H1 (cell line): ENCODE data around the gene CBLN1. TPM values are rescaled to one million over a fixed set of nuclear protein-coding genes. Genes with fewer than 3 reads are reported as not detected.

Experiments
- CTBP2 ChIP-seq: IDR thresholded peaks from 2 replicates; pipeline ENCODE4 v1.7.0; 2011; ENCODE audit warnings: borderline replicate concordance, mild to moderate bottlenecking, moderate library complexity, mixed read lengths, low read length; ENCODE audit not compliant: insufficient read depth, insufficient read length
- EZH2 ChIP-seq: fragments of 200-600 bp; sonication (generic); IDR thresholded peaks from 2 replicates; pipeline ENCODE4 v1.7.1; 2012; ENCODE audit warnings: low read depth, mild to moderate bottlenecking, moderate library complexity, low read length, inconsistent platforms; ENCODE audit not compliant: severe bottlenecking
- RNF2 ChIP-seq: fragments of 200-900, 300-1000 bp; sonication (generic); IDR thresholded peaks from 2 replicates; pipeline ENCODE4 v1.7.1; 2016; ENCODE audit warnings: borderline replicate concordance, low read depth, mild to moderate bottlenecking, antibody characterized with exemption, low read length; ENCODE audit not compliant: poor library complexity, severe bottlenecking; ENCODE audit errors: missing control alignments
- SIN3A ChIP-seq, 2 experiments: IDR thresholded peaks in 1 of 2; conservative IDR thresholded peaks in 1 of 2; 2 replicates each; pipeline ENCODE4 v1.6.1; 2011 to 2012; ENCODE audit warnings: low read length in 2 of 2, improper control_type of control experiment in 1 of 2, low read depth in 1 of 2, mild to moderate bottlenecking in 1 of 2
- polyA plus RNA-seq, 7 experiments: library from polyadenylated mRNA; depleted of rRNA in 3 of 7; stranded (reverse) in 5 of 7; unstranded in 2 of 7; fragments of >200 nt in 5 of 7; fragments of 200-250 nt in 2 of 7; gene quantifications; 1 replicate in 5 of 7; 2 replicates in 1 of 7; 4 replicates in 1 of 7; pipeline versions ENCODE4 v1.2.1 to v1.2.3, GENCODE V29; 2011 to 2013; ENCODE audit warnings: missing spikeins in 2 of 7, mixed read lengths in 2 of 7
- total RNA-seq: library from RNA; stranded (reverse); fragmentation: NEBNext Ultra II Directional; extraction: Animal tissue kit (Norgen Biotek cat#: 25700); gene quantifications from 2 replicates; pipeline ENCODE4 v1.2.1, GENCODE V29; 2021
- TF ChIP-seq, protein P1 (sequence below): fragments of 300-600 bp; sonication (generic); IDR thresholded peaks from 2 replicates; pipeline ENCODE4 v1.7.1; 2012; ENCODE audit warnings: low read length, moderate library complexity, mild to moderate bottlenecking, inconsistent platforms; ENCODE audit not compliant: insufficient replicate concordance
- TF ChIP-seq, protein P2 (sequence below): IDR thresholded peaks from 2 replicates; pipeline ENCODE4 v1.6.1; 2011; ENCODE audit warnings: low read depth, mild to moderate bottlenecking, low read length; ENCODE audit not compliant: insufficient read depth

Gene CBLN1
- total and polyA plus RNA-seq, 2 of the 8 experiments (the other 6 are each of a cell fraction or from before 2014, with no cell fraction given) = 0.97 to 7.1 TPM

DNA sequence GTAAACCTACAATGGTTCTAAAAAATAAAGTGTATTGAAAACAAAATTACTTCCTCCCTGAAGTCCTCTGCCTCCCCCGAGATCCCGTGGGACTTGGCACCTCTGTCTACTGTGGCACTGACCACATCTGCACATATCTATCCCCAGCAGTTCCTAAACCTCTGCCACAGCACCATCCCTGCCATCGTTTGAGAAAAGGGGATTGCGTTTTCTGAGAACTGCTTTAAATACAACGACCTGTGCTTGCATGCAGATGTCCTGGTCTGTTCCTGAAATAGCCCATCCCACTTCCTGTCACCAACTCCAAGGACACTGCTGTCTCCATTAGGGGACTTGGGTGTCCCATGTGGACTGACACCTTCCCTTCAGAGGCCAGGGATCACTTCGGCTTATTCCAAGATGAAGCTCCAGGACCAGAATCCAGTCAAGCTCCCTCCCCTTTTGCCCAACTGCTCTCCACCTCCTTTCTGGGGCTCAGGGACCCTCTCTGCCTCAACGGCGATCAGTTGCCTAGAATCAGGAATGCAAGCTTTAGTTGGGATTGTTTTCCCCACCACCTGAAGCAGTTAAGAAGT, 20.6 kb downstream of the CBLN1 start (continued):
- TF ChIP-seq, protein P1, sequence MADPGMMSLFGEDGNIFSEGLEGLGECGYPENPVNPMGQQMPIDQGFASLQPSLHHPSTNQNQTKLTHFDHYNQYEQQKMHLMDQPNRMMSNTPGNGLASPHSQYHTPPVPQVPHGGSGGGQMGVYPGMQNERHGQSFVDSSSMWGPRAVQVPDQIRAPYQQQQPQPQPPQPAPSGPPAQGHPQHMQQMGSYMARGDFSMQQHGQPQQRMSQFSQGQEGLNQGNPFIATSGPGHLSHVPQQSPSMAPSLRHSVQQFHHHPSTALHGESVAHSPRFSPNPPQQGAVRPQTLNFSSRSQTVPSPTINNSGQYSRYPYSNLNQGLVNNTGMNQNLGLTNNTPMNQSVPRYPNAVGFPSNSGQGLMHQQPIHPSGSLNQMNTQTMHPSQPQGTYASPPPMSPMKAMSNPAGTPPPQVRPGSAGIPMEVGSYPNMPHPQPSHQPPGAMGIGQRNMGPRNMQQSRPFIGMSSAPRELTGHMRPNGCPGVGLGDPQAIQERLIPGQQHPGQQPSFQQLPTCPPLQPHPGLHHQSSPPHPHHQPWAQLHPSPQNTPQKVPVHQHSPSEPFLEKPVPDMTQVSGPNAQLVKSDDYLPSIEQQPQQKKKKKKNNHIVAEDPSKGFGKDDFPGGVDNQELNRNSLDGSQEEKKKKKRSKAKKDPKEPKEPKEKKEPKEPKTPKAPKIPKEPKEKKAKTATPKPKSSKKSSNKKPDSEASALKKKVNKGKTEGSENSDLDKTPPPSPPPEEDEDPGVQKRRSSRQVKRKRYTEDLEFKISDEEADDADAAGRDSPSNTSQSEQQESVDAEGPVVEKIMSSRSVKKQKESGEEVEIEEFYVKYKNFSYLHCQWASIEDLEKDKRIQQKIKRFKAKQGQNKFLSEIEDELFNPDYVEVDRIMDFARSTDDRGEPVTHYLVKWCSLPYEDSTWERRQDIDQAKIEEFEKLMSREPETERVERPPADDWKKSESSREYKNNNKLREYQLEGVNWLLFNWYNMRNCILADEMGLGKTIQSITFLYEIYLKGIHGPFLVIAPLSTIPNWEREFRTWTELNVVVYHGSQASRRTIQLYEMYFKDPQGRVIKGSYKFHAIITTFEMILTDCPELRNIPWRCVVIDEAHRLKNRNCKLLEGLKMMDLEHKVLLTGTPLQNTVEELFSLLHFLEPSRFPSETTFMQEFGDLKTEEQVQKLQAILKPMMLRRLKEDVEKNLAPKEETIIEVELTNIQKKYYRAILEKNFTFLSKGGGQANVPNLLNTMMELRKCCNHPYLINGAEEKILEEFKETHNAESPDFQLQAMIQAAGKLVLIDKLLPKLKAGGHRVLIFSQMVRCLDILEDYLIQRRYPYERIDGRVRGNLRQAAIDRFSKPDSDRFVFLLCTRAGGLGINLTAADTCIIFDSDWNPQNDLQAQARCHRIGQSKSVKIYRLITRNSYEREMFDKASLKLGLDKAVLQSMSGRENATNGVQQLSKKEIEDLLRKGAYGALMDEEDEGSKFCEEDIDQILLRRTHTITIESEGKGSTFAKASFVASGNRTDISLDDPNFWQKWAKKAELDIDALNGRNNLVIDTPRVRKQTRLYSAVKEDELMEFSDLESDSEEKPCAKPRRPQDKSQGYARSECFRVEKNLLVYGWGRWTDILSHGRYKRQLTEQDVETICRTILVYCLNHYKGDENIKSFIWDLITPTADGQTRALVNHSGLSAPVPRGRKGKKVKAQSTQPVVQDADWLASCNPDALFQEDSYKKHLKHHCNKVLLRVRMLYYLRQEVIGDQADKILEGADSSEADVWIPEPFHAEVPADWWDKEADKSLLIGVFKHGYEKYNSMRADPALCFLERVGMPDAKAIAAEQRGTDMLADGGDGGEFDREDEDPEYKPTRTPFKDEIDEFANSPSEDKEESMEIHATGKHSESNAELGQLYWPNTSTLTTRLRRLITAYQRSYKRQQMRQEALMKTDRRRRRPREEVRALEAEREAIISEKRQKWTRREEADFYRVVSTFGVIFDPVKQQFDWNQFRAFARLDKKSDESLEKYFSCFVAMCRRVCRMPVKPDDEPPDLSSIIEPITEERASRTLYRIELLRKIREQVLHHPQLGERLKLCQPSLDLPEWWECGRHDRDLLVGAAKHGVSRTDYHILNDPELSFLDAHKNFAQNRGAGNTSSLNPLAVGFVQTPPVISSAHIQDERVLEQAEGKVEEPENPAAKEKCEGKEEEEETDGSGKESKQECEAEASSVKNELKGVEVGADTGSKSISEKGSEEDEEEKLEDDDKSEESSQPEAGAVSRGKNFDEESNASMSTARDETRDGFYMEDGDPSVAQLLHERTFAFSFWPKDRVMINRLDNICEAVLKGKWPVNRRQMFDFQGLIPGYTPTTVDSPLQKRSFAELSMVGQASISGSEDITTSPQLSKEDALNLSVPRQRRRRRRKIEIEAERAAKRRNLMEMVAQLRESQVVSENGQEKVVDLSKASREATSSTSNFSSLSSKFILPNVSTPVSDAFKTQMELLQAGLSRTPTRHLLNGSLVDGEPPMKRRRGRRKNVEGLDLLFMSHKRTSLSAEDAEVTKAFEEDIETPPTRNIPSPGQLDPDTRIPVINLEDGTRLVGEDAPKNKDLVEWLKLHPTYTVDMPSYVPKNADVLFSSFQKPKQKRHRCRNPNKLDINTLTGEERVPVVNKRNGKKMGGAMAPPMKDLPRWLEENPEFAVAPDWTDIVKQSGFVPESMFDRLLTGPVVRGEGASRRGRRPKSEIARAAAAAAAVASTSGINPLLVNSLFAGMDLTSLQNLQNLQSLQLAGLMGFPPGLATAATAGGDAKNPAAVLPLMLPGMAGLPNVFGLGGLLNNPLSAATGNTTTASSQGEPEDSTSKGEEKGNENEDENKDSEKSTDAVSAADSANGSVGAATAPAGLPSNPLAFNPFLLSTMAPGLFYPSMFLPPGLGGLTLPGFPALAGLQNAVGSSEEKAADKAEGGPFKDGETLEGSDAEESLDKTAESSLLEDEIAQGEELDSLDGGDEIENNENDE = no peak
- TF ChIP-seq, protein P2, sequence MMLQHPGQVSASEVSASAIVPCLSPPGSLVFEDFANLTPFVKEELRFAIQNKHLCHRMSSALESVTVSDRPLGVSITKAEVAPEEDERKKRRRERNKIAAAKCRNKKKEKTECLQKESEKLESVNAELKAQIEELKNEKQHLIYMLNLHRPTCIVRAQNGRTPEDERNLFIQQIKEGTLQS = no peak
- TF ChIP-seq CTBP2 (no peak), RNF2 (no peak), EZH2 (no peak), SIN3A (conservative IDR thresholded peaks at IDR 0.05 in 1 of 2, IDR thresholded peaks at IDR 0.05 in 1 of 2; ENCODE audit: low read depth in 1 of 2, low read length in 2 of 2) (no peak)
